Activated CD8-positive, alpha-beta T cell treated with anti-CD3 and anti-CD28 coated beads for 36 hours (primary cell): ENCODE results near the gene TFRC. TPM values are rescaled to one million over a fixed set of nuclear protein-coding genes. Genes with fewer than 3 reads are reported as not detected.
"Not testable (repeated sequence)": the region's sequence is repeated elsewhere in the genome, so short reads cannot be mapped to it uniquely, and the experiment has no call there.

Experiments used
- ATAC-seq: fragments of 200-7000 bp; cut with Tn5 transposase; one replicate; pipeline ENCODE4 v1.10.0; 2021; ENCODE audit warnings: mild to moderate bottlenecking, moderate library complexity
- CTCF ChIA-PET: fragments of 350-600 bp; sonication (Branson Sonifier 250); formaldehyde crosslinking; loops from one replicate; lab custom pipeline; 2021; ENCODE audit warnings: antibody characterized with exemption; lab: Charles Lee
- POLR2A ChIA-PET: fragments of 350-600 bp; sonication (Branson Sonifier 250); formaldehyde crosslinking; loops from one replicate; lab custom pipeline; 2021; ENCODE audit warnings: antibody characterized with exemption; lab: Charles Lee
- DNase-seq: peaks from one replicate; pipeline ENCODE4 v3.0.0-alpha.2; 2020
- H3K27ac Mint-ChIP-seq: one replicate; pipeline ENCODE4 v1.8.0; 2021; ENCODE audit warnings: mild to moderate bottlenecking, mixed read lengths
- H3K27me3 Mint-ChIP-seq: one replicate; pipeline ENCODE4 v1.8.0; 2021; ENCODE audit warnings: mixed read lengths
- H3K36me3 Mint-ChIP-seq: one replicate; pipeline ENCODE4 v1.8.0; 2021; ENCODE audit warnings: low read depth, mixed read lengths
- H3K4me1 Mint-ChIP-seq: one replicate; pipeline ENCODE4 v1.8.0; 2021; ENCODE audit warnings: low read depth, mixed read lengths
- H3K4me3 Mint-ChIP-seq: one replicate; pipeline ENCODE4 v1.8.0; 2021; ENCODE audit warnings: mild to moderate bottlenecking, moderate library complexity, mixed read lengths
- H3K9me3 Mint-ChIP-seq: one replicate; pipeline ENCODE4 v1.8.0; 2021; ENCODE audit warnings: mixed read lengths
- intact Hi-C: fragments of 100-400 bp; cut with micrococcal nuclease; formaldehyde crosslinking; loops from one replicate; pipeline ENCODE4 v1.10.0; 2022
- total RNA-seq, 2 experiments: library from RNA; stranded (reverse); gene quantifications; one replicate each; pipeline ENCODE4 v1.2.3, GENCODE V29; 2021
- TF ChIP-seq, protein P1 (sequence below): fragments of 200-600 bp; IDR thresholded peaks from one replicate; pipeline ENCODE4 v1.8.0; 2022; ENCODE audit warnings: antibody characterized with exemption, mild to moderate bottlenecking

The TFRC gene
- total RNA-seq, 2 experiments from 2014 or later = 521 to 524 TPM

DNA sequence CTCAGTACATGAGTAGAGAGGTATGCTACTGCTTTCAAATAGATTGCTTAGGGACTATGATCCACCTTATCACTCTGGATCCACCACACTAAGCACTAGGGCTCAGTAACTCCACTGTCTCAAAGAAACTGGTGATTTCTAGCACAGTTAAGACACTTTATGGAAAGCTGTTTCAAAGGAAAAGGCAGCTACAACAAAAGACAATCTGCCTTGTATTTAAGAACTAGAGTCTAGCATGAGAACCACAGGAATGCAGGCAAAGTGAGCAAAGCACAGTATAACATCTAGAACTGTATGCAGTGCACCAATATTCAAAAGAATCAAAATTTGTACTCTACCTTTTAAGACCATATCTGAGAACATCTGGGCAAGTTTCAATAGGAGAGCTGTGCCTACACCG lies 17.9 kb downstream of the TFRC start:
- intact Hi-C loops = no loop called here
- ChIA-PET POLR2A (interaction anchor here (1.2 to 3.4 kb wide), 3 partner anchors 10 to 16 kb away, joined by 3 to 19 read pairs (median 16); no protein-coding TSS in a partner anchor), CTCF (interaction anchor here (0.8 to 4.0 kb wide), 2 partner anchors 9 to 12 kb away, joined by 3 to 36 read pairs; no protein-coding TSS in a partner anchor)
- DNase-seq (no peak), ATAC-seq (no peak)
- H3K4me1 Mint-ChIP-seq = peaks cover 9% of the 10 kb centered on the region
- no peaks in the 10 kb centered on the region for H3K27me3 Mint-ChIP-seq
- H3K36me3 Mint-ChIP-seq = peaks cover 78% of the 10 kb centered on the region
- TF ChIP-seq, protein P1, sequence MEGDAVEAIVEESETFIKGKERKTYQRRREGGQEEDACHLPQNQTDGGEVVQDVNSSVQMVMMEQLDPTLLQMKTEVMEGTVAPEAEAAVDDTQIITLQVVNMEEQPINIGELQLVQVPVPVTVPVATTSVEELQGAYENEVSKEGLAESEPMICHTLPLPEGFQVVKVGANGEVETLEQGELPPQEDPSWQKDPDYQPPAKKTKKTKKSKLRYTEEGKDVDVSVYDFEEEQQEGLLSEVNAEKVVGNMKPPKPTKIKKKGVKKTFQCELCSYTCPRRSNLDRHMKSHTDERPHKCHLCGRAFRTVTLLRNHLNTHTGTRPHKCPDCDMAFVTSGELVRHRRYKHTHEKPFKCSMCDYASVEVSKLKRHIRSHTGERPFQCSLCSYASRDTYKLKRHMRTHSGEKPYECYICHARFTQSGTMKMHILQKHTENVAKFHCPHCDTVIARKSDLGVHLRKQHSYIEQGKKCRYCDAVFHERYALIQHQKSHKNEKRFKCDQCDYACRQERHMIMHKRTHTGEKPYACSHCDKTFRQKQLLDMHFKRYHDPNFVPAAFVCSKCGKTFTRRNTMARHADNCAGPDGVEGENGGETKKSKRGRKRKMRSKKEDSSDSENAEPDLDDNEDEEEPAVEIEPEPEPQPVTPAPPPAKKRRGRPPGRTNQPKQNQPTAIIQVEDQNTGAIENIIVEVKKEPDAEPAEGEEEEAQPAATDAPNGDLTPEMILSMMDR = no peak
- no peaks in the 10 kb centered on the region for H3K9me3 Mint-ChIP-seq
- peak overlapping the region; percentile 55 for H3K27ac Mint-ChIP-seq
- H3K4me3 Mint-ChIP-seq = no peak overlapping the region

DNA sequence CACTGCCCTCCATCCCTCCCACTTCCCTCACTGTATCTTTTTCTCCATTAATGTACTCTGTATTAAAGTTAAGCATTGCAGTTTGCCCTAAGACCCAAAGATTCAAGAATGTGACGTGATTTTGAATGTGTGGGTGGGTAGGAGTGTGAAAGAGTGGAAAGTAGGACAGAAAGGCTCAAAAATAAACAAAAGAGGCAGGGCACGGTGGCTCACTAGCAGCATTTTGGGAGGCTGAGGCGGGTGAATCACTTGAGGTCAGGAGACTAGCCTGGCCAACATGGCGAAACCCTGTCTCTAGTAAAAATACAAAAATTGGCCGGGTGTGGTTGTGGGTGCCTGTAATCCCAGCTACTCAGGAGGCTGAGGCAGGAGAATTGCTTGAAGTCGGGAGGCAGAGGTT lies 18.4 kb downstream of the TFRC start:
- Mint-ChIP-seq H3K4me1 (peaks cover 9% of the 10 kb centered on the region), H3K9me3 (no peaks in the 10 kb centered on the region), H3K27me3 (no peaks in the 10 kb centered on the region), H3K36me3 (peaks cover 78% of the 10 kb centered on the region), H3K4me3 (no peak overlapping the region), H3K27ac (peak overlapping the region; percentile 75)
- DNase-seq (no peak), ATAC-seq (no peak)
- TF ChIP-seq, protein P1 = no peak
- intact Hi-C loops = no loop called here
- POLR2A ChIA-PET = interaction anchor here (2.8 to 3.4 kb wide), 3 partner anchors 13 to 16 kb away, joined by 16 to 21 read pairs (median 19); no protein-coding TSS in a partner anchor
- CTCF ChIA-PET = interaction anchor here (0.8 to 4.0 kb wide), 2 partner anchors 10 to 12 kb away, joined by 3 to 36 read pairs; no protein-coding TSS in a partner anchor

DNA sequence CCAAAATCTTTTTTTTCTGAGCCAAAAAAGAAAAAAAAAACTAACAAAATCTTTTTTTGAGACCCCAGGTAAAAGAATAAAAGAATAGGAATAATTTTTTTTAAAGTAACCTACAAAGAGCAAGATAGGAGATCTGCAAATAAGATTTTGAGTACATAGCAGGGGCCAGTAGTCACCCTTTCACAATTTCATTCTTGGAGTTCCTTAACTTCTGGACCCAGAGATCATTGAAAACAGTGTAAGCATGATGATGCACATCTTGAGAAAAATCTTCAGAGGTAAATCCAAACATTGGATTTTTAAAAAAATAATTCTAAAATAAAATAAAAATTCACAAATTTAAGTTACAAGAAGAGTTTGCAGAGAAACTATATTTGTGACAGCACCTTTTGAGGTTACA lies 18.8 kb downstream of the TFRC start:
- H3K27me3 Mint-ChIP-seq = no peaks in the 10 kb centered on the region
- H3K4me3 Mint-ChIP-seq = no peak overlapping the region
- no peaks in the 10 kb centered on the region for H3K9me3 Mint-ChIP-seq
- ChIA-PET POLR2A (interaction anchor here (2.8 kb wide), 1 partner anchor 13 kb away, joined by 21 read pairs; no protein-coding TSS in a partner anchor), CTCF (interaction anchor here (1.0 to 4.0 kb wide), 2 partner anchors 10 to 14 kb away, joined by 3 to 36 read pairs; no protein-coding TSS in a partner anchor)
- TF ChIP-seq, protein P1 = no peak
- peaks cover 80% of the 10 kb centered on the region for H3K36me3 Mint-ChIP-seq
- DNase-seq (no peak), ATAC-seq (no peak)
- intact Hi-C loops = no loop called here
- H3K4me1 Mint-ChIP-seq = peaks cover 9% of the 10 kb centered on the region
- peak overlapping the region; percentile 75 for H3K27ac Mint-ChIP-seq

DNA sequence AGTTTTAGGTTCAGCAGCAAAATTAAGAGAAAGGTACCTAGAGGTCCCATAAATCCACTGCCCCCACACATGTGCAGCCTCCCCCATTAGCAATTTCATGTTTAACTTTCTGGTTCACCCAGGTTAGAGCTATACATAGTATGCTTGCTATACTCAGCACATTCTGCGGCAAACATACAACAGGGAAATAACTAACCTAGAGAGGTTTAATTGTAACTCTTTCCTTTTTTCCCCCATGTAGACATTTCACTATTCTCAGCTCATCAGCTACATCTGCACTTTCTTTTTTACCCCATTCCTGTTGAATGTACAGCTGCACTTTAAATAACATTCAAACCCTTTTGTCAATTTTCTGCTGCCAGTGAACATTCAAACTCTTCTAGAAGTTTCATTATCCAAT lies 21.1 kb downstream of the TFRC start:
- Mint-ChIP-seq H3K36me3 (peaks cover 76% of the 10 kb centered on the region), H3K4me1 (peaks cover 9% of the 10 kb centered on the region), H3K27ac (peak overlapping the region; percentile 40), H3K9me3 (no peaks in the 10 kb centered on the region), H3K4me3 (no peak overlapping the region), H3K27me3 (no peaks in the 10 kb centered on the region)
- intact Hi-C loops = no loop called here
- DNase-seq (no peak), ATAC-seq (no peak)
- ChIA-PET CTCF (interaction anchor here (5.9 kb wide), 1 partner anchor 11 kb away, joined by 37 read pairs; no protein-coding TSS in a partner anchor), POLR2A (interaction anchor here (0.9 to 2.8 kb wide), 4 partner anchors 9 to 130 kb away, joined by 3 to 21 read pairs (median 3); no protein-coding TSS in a partner anchor)
- TF ChIP-seq, protein P1 = no peak

DNA sequence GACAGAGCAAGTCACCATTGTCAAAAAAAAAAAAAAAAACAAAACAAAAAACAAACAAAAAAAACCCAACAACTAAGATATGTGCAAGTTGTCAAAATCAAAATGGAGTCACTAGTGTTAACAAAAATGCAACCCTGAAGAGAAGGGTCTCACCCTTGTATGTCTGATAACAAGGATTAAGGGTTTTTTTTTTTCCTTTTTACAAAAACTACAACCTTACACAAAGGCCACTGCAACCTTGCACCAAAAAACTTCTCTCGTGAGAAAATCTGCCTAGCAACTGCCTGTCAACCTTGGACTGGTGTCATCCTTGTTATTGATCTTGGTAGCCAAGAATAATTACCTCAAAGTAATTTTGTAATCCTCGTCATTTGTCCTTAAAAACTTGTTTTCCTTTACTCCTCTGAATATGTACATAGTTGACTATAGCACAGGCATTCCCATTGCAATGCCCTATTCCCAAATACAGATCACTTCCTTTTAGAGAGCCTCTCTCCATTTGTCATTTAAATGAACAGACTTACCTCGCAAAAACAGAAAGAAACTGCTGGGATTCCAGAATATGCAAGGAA lies 24.0 kb downstream of the TFRC start:
- ChIA-PET POLR2A (interaction anchor here (0.6 to 1.4 kb wide), 3 partner anchors 9 to 19 kb away, joined by 3 to 4 read pairs (median 3); no protein-coding TSS in a partner anchor), CTCF (interaction anchor here (5.9 kb wide), 1 partner anchor 14 kb away, joined by 37 read pairs; no protein-coding TSS in a partner anchor)
- no peak for DNase-seq
- no peak overlapping the region for H3K4me3 Mint-ChIP-seq
- peaks cover 6% of the 10 kb centered on the region for H3K4me1 Mint-ChIP-seq
- intact Hi-C loops = no loop called here
- no peaks in the 10 kb centered on the region for H3K27me3 Mint-ChIP-seq
- peaks cover 80% of the 10 kb centered on the region for H3K36me3 Mint-ChIP-seq
- TF ChIP-seq, protein P1 = no peak
- no peak overlapping the region for H3K27ac Mint-ChIP-seq
- no peaks in the 10 kb centered on the region for H3K9me3 Mint-ChIP-seq
- ATAC-seq = no peak

- H3K27me3 Mint-ChIP-seq, ATAC-seq, H3K27ac Mint-ChIP-seq, intact Hi-C loops, H3K4me3 Mint-ChIP-seq, H3K9me3 Mint-ChIP-seq, DNase-seq, H3K4me1 Mint-ChIP-seq: not testable (repeated sequence)
- ChIA-PET CTCF (interaction anchor here (5.9 kb wide), 1 partner anchor 16 kb away, joined by 37 read pairs; no protein-coding TSS in a partner anchor), POLR2A (interaction anchor here (0.6 kb wide), 1 partner anchor 169 kb away, joined by 3 read pairs; no protein-coding TSS in a partner anchor)
- H3K36me3 Mint-ChIP-seq = peaks cover 81% of the 10 kb centered on the region
These were observed 25.5 kb downstream of the TFRC start for GRCh38 chr3:196056371-196056770.
